Body of pancreas (tissue), 4 donors: ENCODE measurements around the gene LTBP3. TPM values are rescaled to one million over a fixed set of nuclear protein-coding genes. Genes with fewer than 3 reads are reported as not detected.

Experiments used
- ATAC-seq: fragments of 150-250 bp; one replicate; pipeline ENCODE4 v1.9.1; 2016
- DNase-seq, 4 donors: peaks; one replicate each; pipeline ENCODE4 v3.0.0-alpha.2; 2019
- H3K27ac ChIP-seq, 4 donors: fragments of 200-600 bp; sonication (generic); 1 replicate in 3 of 4; 2 replicates in 1 of 4; pipeline versions ENCODE4 v1.5.1 to v1.6.1; 2016 to 2019; ENCODE audit warnings: mild to moderate bottlenecking in 1 of 4, mixed read lengths in 1 of 4, moderate library complexity in 1 of 4
- H3K27me3 ChIP-seq, 2 donors: fragments of 200-600 bp; sonication (generic); one replicate each; pipeline ENCODE4 v1.6.0; 2016; ENCODE audit warnings: mild to moderate bottlenecking in 1 of 2
- H3K36me3 ChIP-seq, 2 donors: fragments of 200-600 bp; sonication (generic); replicated peaks in 1 of 2; 2 replicates each; pipeline ENCODE4 v1.5.1; 2016; ENCODE audit warnings: low read depth in 2 of 2; ENCODE audit not compliant: insufficient read depth in 1 of 2
- H3K4me1 ChIP-seq: fragments of 200-600 bp; sonication (generic); one replicate; pipeline ENCODE4 v1.6.0; 2016
- H3K4me3 ChIP-seq, 2 donors: fragments of 200-600 bp; sonication (generic); 1 replicate in 1 of 2; 2 replicates in 1 of 2; pipeline ENCODE4 v1.5.1; 2016 to 2019
- H3K9me3 ChIP-seq, 3 donors: fragments of 200-600 bp; sonication (generic); 1 replicate in 2 of 3; 2 replicates in 1 of 3; pipeline ENCODE4 v1.5.1; 2016
- POLR2A ChIP-seq, 3 donors: fragments of 450-650 bp; IDR thresholded peaks; one replicate each; pipeline ENCODE4 v1.6.1; 2016; ENCODE audit warnings: antibody characterized with exemption in 3 of 3, mild to moderate bottlenecking in 2 of 3
- WGBS, 2 donors: methylation state at CpG; one replicate each; pipeline ENCODE4 v1.1.5; 2017; 5-methylcytosine and 5-hydroxymethylcytosine counted together
- intact Hi-C: fragments of 100-400 bp; cut with DNase I; formaldehyde crosslinking; loops from one replicate; pipeline ENCODE4 v1.15.1; 2023
- total RNA-seq, 2 donors: library from RNA; depleted of rRNA; stranded (reverse); fragments of >200 nt; gene quantifications; one replicate each; pipeline ENCODE4 v1.1.0, GENCODE V29; 2016
- TF ChIP-seq, protein P1 (sequence below), 7 experiments: fragments of 450-650 bp in 4 of 7; fragments of 200-600 bp in 3 of 7; sonication (generic) in 3 of 7; IDR thresholded peaks; one replicate each; pipeline ENCODE4 v1.5.1; 2016 to 2019; ENCODE audit warnings: antibody characterized with exemption in 7 of 7

LTBP3 gene
- total RNA-seq, 2 donors from 2014 or later, result 131 to 330 TPM

- Histone ChIP-seq H3K36me3 (peaks cover 0 to 1% of the 10 kb centered on the region in 2 donors), H3K27me3 (no peaks in the 10 kb centered on the region), H3K4me3 (no peak overlapping the region), H3K9me3 (no peaks in the 10 kb centered on the region), H3K27ac (no peak overlapping the region), H3K4me1 (peaks cover 33% of the 10 kb centered on the region)
- intact Hi-C loops, result no loop called here
- TF ChIP-seq POLR2A (IDR thresholded peaks at IDR 0.05), result no peak
- TF ChIP-seq, protein P1, sequence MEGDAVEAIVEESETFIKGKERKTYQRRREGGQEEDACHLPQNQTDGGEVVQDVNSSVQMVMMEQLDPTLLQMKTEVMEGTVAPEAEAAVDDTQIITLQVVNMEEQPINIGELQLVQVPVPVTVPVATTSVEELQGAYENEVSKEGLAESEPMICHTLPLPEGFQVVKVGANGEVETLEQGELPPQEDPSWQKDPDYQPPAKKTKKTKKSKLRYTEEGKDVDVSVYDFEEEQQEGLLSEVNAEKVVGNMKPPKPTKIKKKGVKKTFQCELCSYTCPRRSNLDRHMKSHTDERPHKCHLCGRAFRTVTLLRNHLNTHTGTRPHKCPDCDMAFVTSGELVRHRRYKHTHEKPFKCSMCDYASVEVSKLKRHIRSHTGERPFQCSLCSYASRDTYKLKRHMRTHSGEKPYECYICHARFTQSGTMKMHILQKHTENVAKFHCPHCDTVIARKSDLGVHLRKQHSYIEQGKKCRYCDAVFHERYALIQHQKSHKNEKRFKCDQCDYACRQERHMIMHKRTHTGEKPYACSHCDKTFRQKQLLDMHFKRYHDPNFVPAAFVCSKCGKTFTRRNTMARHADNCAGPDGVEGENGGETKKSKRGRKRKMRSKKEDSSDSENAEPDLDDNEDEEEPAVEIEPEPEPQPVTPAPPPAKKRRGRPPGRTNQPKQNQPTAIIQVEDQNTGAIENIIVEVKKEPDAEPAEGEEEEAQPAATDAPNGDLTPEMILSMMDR (IDR thresholded peaks at IDR 0.05), result no peak
- ATAC-seq (no peak), DNase-seq (no peak)
- 83 to 91% methylated on average over 4 of the region's 4 CpGs for WGBS, 2 donors
These were observed 21.1 kb upstream of the LTBP3 start for GRCh38 chr11:65579291-65579690.

DNA sequence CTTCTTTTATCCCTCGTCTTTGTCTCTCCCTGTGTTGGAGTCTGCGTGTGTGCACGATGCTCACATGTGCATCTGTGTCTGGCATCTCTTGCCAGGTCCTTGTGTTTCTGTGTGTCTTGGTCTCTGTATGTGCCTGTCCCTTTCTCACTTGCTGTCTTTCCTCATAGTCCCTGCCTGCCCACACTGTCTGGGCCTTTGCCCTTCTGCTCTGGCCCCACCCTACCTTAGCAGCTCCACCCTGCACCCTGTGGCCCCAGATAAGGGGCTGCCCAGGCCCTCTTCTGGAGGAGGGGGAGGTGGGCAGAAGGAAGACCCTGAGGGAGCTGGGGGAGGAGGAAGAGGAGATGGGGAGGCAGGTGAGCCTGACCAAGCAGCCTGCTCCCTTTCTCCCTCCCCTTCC, 20.5 kb upstream of the LTBP3 start:
- Histone ChIP-seq H3K27ac (no peak overlapping the region), H3K4me3 (no peak overlapping the region), H3K36me3 (peaks cover 0 to 1% of the 10 kb centered on the region in 2 donors), H3K9me3 (no peaks in the 10 kb centered on the region), H3K4me1 (peaks cover 37% of the 10 kb centered on the region), H3K27me3 (no peaks in the 10 kb centered on the region)
- ATAC-seq (no peak), DNase-seq (no peak)
- 71 to 83% methylated on average over 3 of the region's 3 CpGs for WGBS, 2 donors
- TF ChIP-seq, protein P1 (IDR thresholded peaks at IDR 0.05), result no peak
- intact Hi-C loops, result no loop called here

DNA sequence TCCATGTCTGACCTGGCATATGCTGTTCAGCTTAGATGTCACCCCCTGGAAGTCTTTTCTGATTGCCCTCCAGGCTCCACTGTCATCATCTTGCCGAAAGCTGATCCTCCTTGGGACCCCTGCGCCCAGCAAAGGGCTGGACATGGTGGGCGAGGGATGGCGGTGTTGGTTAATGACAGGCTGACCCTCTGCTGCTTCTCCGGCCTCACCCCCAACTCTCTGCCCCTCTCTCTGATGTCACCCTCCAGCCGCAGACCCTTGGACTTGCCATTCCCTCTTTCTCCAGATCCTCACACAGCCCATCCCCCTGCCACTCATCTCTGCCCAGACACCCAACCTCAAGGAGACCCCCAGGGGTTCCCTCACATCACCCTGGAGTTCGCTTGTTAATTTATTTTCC, 20.0 kb upstream of the LTBP3 start:
- Histone ChIP-seq H3K36me3 (peaks cover 0 to 1% of the 10 kb centered on the region in 2 donors), H3K27ac (peak overlapping the region in 1 of 4 donors; percentile 94), H3K4me3 (no peak overlapping the region), H3K27me3 (no peaks in the 10 kb centered on the region), H3K9me3 (no peaks in the 10 kb centered on the region), H3K4me1 (peaks cover 43% of the 10 kb centered on the region)
- intact Hi-C loops, result no loop called here
- DNase-seq (no peak), ATAC-seq (no peak)
- WGBS, 2 donors, result 80 to 93% methylated on average over 7 of the region's 7 CpGs
- TF ChIP-seq POLR2A (IDR thresholded peaks at IDR 0.05), result no peak
- TF ChIP-seq, protein P1 (IDR thresholded peaks at IDR 0.05), result no peak

- intact Hi-C loops, result no loop called here
- no peak overlapping the region for H3K4me3 ChIP-seq
- no peaks in the 10 kb centered on the region for H3K9me3 ChIP-seq
- no peak for ATAC-seq
- H3K27me3 ChIP-seq, result no peaks in the 10 kb centered on the region
- TF ChIP-seq, protein P1 (IDR thresholded peaks at IDR 0.05), result no peak
- TF ChIP-seq POLR2A (IDR thresholded peaks at IDR 0.05), result no peak
- H3K36me3 ChIP-seq, result peaks cover 0 to 1% of the 10 kb centered on the region in 2 donors
- H3K27ac ChIP-seq, result peak overlapping the region in 2 of 4 donors; percentile 92 to 94
- H3K4me1 ChIP-seq, result peaks cover 45% of the 10 kb centered on the region
- no peak for DNase-seq
- WGBS, 2 donors, result 51 to 75% methylated on average over 4 to 7 of the region's 8 CpGs
These were observed 19.6 kb upstream of the LTBP3 start for GRCh38 chr11:65577756-65578109.
